CD14-positive monocyte (primary cell): ENCODE results near the gene SCN8A. TPM values are rescaled to one million over a fixed set of nuclear protein-coding genes. Genes with fewer than 3 reads are reported as not detected.
A peak's percentile ranks its signal among the peaks of the same experiment; 100 is the strongest.
"Not testable (repeated sequence)": the region's sequence is repeated elsewhere in the genome, so short reads cannot be mapped to it uniquely, and the experiment has no call there.

Experiments used
- DNase-seq, 3 donors: peaks; one replicate each; pipeline ENCODE4 v3.0.0-alpha.2; 2011 to 2022
- H2AFZ ChIP-seq: 2 replicates; pipeline ENCODE4 v1.6.0; 2012; ENCODE audit warnings: mild to moderate bottlenecking, low read depth, low read length, inconsistent platforms; ENCODE audit not compliant: insufficient read depth, poor library complexity, severe bottlenecking
- H3K27ac ChIP-seq, 2 donors: 1 replicate in 1 of 2; 2 replicates in 1 of 2; pipeline ENCODE4 v1.5.1; 2012 to 2013; ENCODE audit warnings: low read length in 2 of 2, control low read depth in 1 of 2, inconsistent platforms in 1 of 2, low read depth in 1 of 2, mild to moderate bottlenecking in 1 of 2
- H3K27me3 ChIP-seq, 2 donors: one replicate each; pipeline versions ENCODE4 v1.6.0 to v1.6.1; 2011 to 2013; ENCODE audit warnings: low read length in 2 of 2; ENCODE audit not compliant: control insufficient read depth in 2 of 2, insufficient read depth in 2 of 2
- H3K36me3 ChIP-seq, 2 donors: replicated peaks in 1 of 2; 1 replicate in 1 of 2; 2 replicates in 1 of 2; pipeline versions ENCODE4 v1.5.1 to v1.6.1; 2012 to 2013; ENCODE audit warnings: low read length in 2 of 2, control low read depth in 1 of 2, inconsistent platforms in 1 of 2, mild to moderate bottlenecking in 1 of 2; ENCODE audit not compliant: insufficient read depth in 2 of 2, control insufficient read depth in 1 of 2
- H3K4me1 ChIP-seq, 2 donors: 1 replicate in 1 of 2; 2 replicates in 1 of 2; pipeline versions ENCODE4 v1.5.1 to v1.6.1; 2012 to 2013; ENCODE audit warnings: low read length in 2 of 2, control low read depth in 1 of 2, inconsistent platforms in 1 of 2, mild to moderate bottlenecking in 1 of 2, moderate library complexity in 1 of 2; ENCODE audit not compliant: insufficient read depth in 2 of 2, control insufficient read depth in 1 of 2
- H3K4me2 ChIP-seq: replicated peaks from 2 replicates; pipeline ENCODE3; 2012; ENCODE audit warnings: low read length, moderate library complexity, mild to moderate bottlenecking; ENCODE audit not compliant: poor library complexity, severe bottlenecking; ENCODE audit errors: extremely low read depth
- H3K4me3 ChIP-seq, 3 experiments: fragments of 200-600 bp in 1 of 3; sonication (generic) in 1 of 3; replicated peaks in 1 of 3; 1 replicate in 2 of 3; 2 replicates in 1 of 3; pipeline ENCODE4 v1.5.1; 2011 to 2013; ENCODE audit warnings: low read length in 3 of 3, mild to moderate bottlenecking in 3 of 3, control low read depth in 2 of 3, low read depth in 2 of 3, inconsistent platforms in 1 of 3, moderate library complexity in 1 of 3
- H3K79me2 ChIP-seq: 2 replicates; pipeline ENCODE4 v1.6.0; 2012; ENCODE audit warnings: mild to moderate bottlenecking, control low read depth, inconsistent platforms, low read length, moderate library complexity; ENCODE audit not compliant: insufficient read depth
- H3K9ac ChIP-seq: 2 replicates; pipeline ENCODE4 v1.6.0; 2017; ENCODE audit warnings: low read length, mild to moderate bottlenecking; ENCODE audit not compliant: insufficient read depth, poor library complexity, severe bottlenecking
- H3K9me3 ChIP-seq, 2 donors: replicated peaks in 1 of 2; 1 replicate in 1 of 2; 2 replicates in 1 of 2; pipeline versions ENCODE4 v1.5.1 to v1.6.1; 2012 to 2013; ENCODE audit warnings: low read length in 2 of 2, control low read depth in 1 of 2; ENCODE audit not compliant: control insufficient read depth in 1 of 2, insufficient read depth in 1 of 2
- H4K20me1 ChIP-seq: 2 replicates; pipeline ENCODE4 v1.6.0; 2012; ENCODE audit warnings: mild to moderate bottlenecking, low read length, control low read depth, moderate library complexity; ENCODE audit not compliant: insufficient read depth
- H3K27ac Mint-ChIP-seq, 7 donors: one replicate each; pipeline ENCODE4 v1.8.0; 2020; ENCODE audit warnings: mild to moderate bottlenecking in 7 of 7, mixed read lengths in 7 of 7, moderate library complexity in 6 of 7, inconsistent platforms in 2 of 7
- H3K27me3 Mint-ChIP-seq, 3 donors: one replicate each; pipeline ENCODE4 v1.8.0; 2021 to 2022; ENCODE audit warnings: low read depth in 3 of 3, mild to moderate bottlenecking in 3 of 3, mixed read lengths in 3 of 3, moderate library complexity in 3 of 3, inconsistent platforms in 1 of 3
- H3K36me3 Mint-ChIP-seq, 2 donors: one replicate each; pipeline ENCODE4 v1.8.0; 2020; ENCODE audit warnings: mixed read lengths in 2 of 2, inconsistent platforms in 1 of 2, mild to moderate bottlenecking in 1 of 2
- H3K4me1 Mint-ChIP-seq: one replicate; pipeline ENCODE4 v1.8.0; 2020; ENCODE audit warnings: mild to moderate bottlenecking, mixed read lengths
- H3K4me3 Mint-ChIP-seq, 2 donors: one replicate each; pipeline ENCODE4 v1.8.0; 2020; ENCODE audit warnings: mild to moderate bottlenecking in 2 of 2, mixed read lengths in 2 of 2, moderate library complexity in 1 of 2
- H3K9me3 Mint-ChIP-seq, 7 donors: one replicate each; pipeline ENCODE4 v1.8.0; 2020 to 2022; ENCODE audit warnings: mixed read lengths in 7 of 7, mild to moderate bottlenecking in 6 of 7, moderate library complexity in 6 of 7, inconsistent platforms in 2 of 7
- CTCF ChIP-seq: fragments of 200-600 bp; IDR thresholded peaks from one replicate; pipeline ENCODE4 v1.8.0; 2022; ENCODE audit warnings: antibody characterized with exemption, mild to moderate bottlenecking
- WGBS: methylation state at CpG from one replicate; pipeline ENCODE4 v1.1.5; 2013; ENCODE audit warnings: missing lambda C conversion rate; ENCODE audit not compliant: insufficient coverage; 5-methylcytosine and 5-hydroxymethylcytosine counted together
- intact Hi-C, 2 donors: fragments of 100-400 bp; cut with micrococcal nuclease; formaldehyde crosslinking; loops; one replicate each; pipeline versions ENCODE4 v1.15.0 to v1.15.1; 2023
- polyA plus RNA-seq, 3 donors: library from polyadenylated mRNA; depleted of rRNA in 1 of 3; unstranded in 2 of 3; stranded (reverse) in 1 of 3; fragments of 300-500 nt in 2 of 3; fragments of >200 nt in 1 of 3; fragmentation: Illumina TruSeq in 2 of 3; gene quantifications; 1 replicate in 2 of 3; 2 replicates in 1 of 3; pipeline ENCODE4 v1.2.3, GENCODE V29; 2012 to 2021

The SCN8A gene
- polyA plus RNA-seq, 3 donors: 0.03 TPM; not detected in 2

GRCh38 chr12:51829641-51830040, 238.6 kb downstream of the SCN8A start:
- DNase-seq: no peak
- Histone ChIP-seq H3K79me2 (no peaks in the 10 kb centered on the region), H3K4me1 (peaks cover 83 to 88% of the 10 kb centered on the region in 2 donors), H3K9ac (no peak overlapping the region), H3K9me3 (no peaks in the 10 kb centered on the region), H3K27me3 (no peaks in the 10 kb centered on the region), H3K36me3 (no peaks in the 10 kb centered on the region), H4K20me1 (no peaks in the 10 kb centered on the region), H3K27ac (no peak overlapping the region), H2AFZ (no peak overlapping the region), H3K4me3 (no peak overlapping the region), H3K4me2 (no peak overlapping the region)
- H3K4me3 Mint-ChIP-seq: no peak overlapping the region
- peaks cover 83% of the 10 kb centered on the region for H3K4me1 Mint-ChIP-seq
- TF ChIP-seq CTCF: no peak
- H3K36me3 Mint-ChIP-seq: peaks cover 8% of the 10 kb centered on the region in 2 donors
- 89% methylated on average over 1 of the region's 1 CpG for WGBS
- H3K27me3 Mint-ChIP-seq: peaks cover 0 to 2% (median 2%) of the 10 kb centered on the region in 3 donors
- intact Hi-C loops: no loop called here
- H3K27ac Mint-ChIP-seq: no peak overlapping the region
- H3K9me3 Mint-ChIP-seq: peaks cover 0 to 3% (median 0%) of the 10 kb centered on the region in 7 donors

GRCh38 chr12:51831817-51832216, 240.8 kb downstream of the SCN8A start:
- H4K20me1 ChIP-seq, H2AFZ ChIP-seq, H3K27me3 Mint-ChIP-seq, H3K36me3 Mint-ChIP-seq, H3K9ac ChIP-seq, H3K27ac ChIP-seq, H3K4me2 ChIP-seq, H3K27me3 ChIP-seq, H3K9me3 ChIP-seq, DNase-seq, H3K36me3 ChIP-seq, H3K79me2 ChIP-seq, H3K9me3 Mint-ChIP-seq, H3K4me3 ChIP-seq: not testable (repeated sequence)
- peaks cover 83 to 91% of the 10 kb centered on the region in 2 donors for H3K4me1 ChIP-seq
- WGBS: 0% methylated on average over 1 of the region's 5 CpGs
- H3K4me3 Mint-ChIP-seq: peak overlapping the region in 1 of 2 donors; percentile 60
- peaks cover 76% of the 10 kb centered on the region for H3K4me1 Mint-ChIP-seq
- intact Hi-C loops: loop anchor here in 1 of 2 donors (1.0 kb wide), 1 partner anchor 8 kb away; no protein-coding TSS in a partner anchor
- peak overlapping the region in 2 of 7 donors; percentile 14 to 36 for H3K27ac Mint-ChIP-seq
